Vagina (tissue), 2 donors: Measurements from ENCODE around the gene STIMATE. TPM values are rescaled to one million over a fixed set of nuclear protein-coding genes. Genes with fewer than 3 reads are reported as not detected.

ENCODE experiments used
- DNase-seq, 2 donors: peaks; one replicate each; pipeline ENCODE4 v3.0.0-alpha.2; 2017; ENCODE audit errors: extremely low spot score in 2 of 2
- H3K27ac ChIP-seq: fragments of 200-600 bp; sonication (generic); one replicate; pipeline ENCODE4 v1.5.1; 2019
- H3K27me3 ChIP-seq: fragments of 200-600 bp; sonication (generic); one replicate; pipeline ENCODE4 v1.5.1; 2019
- H3K36me3 ChIP-seq, 2 donors: fragments of 200-600 bp; sonication (generic); one replicate each; pipeline ENCODE4 v1.5.1; 2017 to 2019
- H3K4me1 ChIP-seq: fragments of 200-600 bp; sonication (generic); one replicate; pipeline ENCODE4 v1.5.1; 2019
- H3K4me3 ChIP-seq, 2 donors: fragments of 200-600 bp; sonication (generic); 1 replicate in 1 of 2; 2 replicates in 1 of 2; pipeline ENCODE4 v1.5.1; 2016 to 2019
- H3K9me3 ChIP-seq: fragments of 200-600 bp; sonication (generic); one replicate; pipeline ENCODE4 v1.5.1; 2019
- CTCF ChIP-seq, 3 experiments: fragments of 450-650 bp in 2 of 3; fragments of 200-600 bp in 1 of 3; sonication (generic) in 1 of 3; IDR thresholded peaks; one replicate each; pipeline ENCODE4 v1.5.1; 2017 to 2019; ENCODE audit warnings: antibody characterized with exemption in 3 of 3, mild to moderate bottlenecking in 2 of 3, moderate library complexity in 2 of 3
- POLR2A ChIP-seq, 2 donors: fragments of 450-650 bp; IDR thresholded peaks; one replicate each; pipeline ENCODE4 v1.6.1; 2017; ENCODE audit warnings: antibody characterized with exemption in 2 of 2, mild to moderate bottlenecking in 2 of 2, moderate library complexity in 2 of 2
- POLR2AphosphoS5 ChIP-seq, 2 donors: sonication (generic); formaldehyde crosslinking; IDR thresholded peaks; one replicate each; pipeline ENCODE4 v1.9.0; 2017; ENCODE audit warnings: antibody characterized with exemption in 2 of 2, mild to moderate bottlenecking in 2 of 2, low read depth in 1 of 2; ENCODE audit not compliant: insufficient read depth in 1 of 2
- intact Hi-C: fragments of 100-400 bp; cut with DNase I; formaldehyde crosslinking; loops from one replicate; pipeline ENCODE4 v1.15.1; 2023
- total RNA-seq: library from RNA; depleted of rRNA; stranded (reverse); fragments of >200 nt; gene quantifications from one replicate; pipeline ENCODE4 v1.2.3, GENCODE V29; 2016

STIMATE gene
- total RNA-seq, 1 donor from 2014 or later: 12.5 TPM

DNA sequence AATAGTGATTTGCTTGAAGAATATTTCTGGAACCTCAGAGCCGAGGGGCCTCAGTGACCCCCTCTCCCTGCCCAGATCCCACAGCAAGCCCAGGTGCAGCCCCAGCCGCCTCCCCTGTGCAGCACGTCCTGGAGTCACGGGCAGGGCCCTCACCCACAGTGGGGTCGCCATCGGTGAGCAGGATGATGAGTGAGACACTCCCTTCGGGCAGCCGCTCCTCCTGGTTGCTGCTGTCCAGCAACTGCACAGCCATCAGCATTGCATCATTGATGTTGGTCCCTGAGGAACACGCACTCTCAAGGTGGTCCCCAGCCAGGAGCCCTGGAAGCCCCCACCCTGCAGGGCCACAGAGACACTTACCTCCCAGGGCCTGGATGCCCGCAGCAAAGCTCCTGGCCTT lies 73.3 kb downstream of the STIMATE start:
- H3K27me3 ChIP-seq: no peaks in the 10 kb centered on the region
- no peak for DNase-seq
- no peaks in the 10 kb centered on the region for H3K36me3 ChIP-seq
- no peaks in the 10 kb centered on the region for H3K4me1 ChIP-seq
- intact Hi-C loops: no loop called here
- H3K4me3 ChIP-seq: no peak overlapping the region
- H3K9me3 ChIP-seq: no peaks in the 10 kb centered on the region
- TF ChIP-seq POLR2AphosphoS5 (IDR thresholded peaks at IDR 0.05; ENCODE audit: insufficient read depth in 1 of 2, low read depth in 1 of 2) (no peak), POLR2A (IDR thresholded peaks at IDR 0.05) (no peak), CTCF (IDR thresholded peaks at IDR 0.05) (no peak)
- no peak overlapping the region for H3K27ac ChIP-seq

DNA sequence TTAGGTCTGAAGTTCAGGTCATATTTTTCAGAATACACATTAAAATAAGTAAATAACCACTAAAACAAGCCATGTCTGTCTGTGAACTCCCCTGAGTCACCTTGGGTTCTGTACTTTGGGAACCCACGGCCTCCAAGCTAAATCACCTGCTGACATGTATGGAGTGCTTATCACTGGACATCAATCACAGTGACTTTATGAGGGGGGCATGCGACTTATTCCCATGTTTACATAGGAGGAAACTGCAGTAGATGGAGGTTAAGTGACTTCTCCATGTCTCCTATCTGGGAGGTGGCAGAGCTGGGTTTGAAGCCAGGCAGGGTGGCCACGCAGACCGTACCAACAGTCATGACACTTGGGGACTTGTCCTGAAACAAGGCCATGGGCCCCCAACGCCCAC lies 75.0 kb downstream of the STIMATE start:
- H3K4me1 ChIP-seq: no peaks in the 10 kb centered on the region
- TF ChIP-seq CTCF (IDR thresholded peaks at IDR 0.05): no peak
- no peak for TF ChIP-seq POLR2AphosphoS5 (IDR thresholded peaks at IDR 0.05; ENCODE audit: insufficient read depth in 1 of 2, low read depth in 1 of 2)
- TF ChIP-seq POLR2A (IDR thresholded peaks at IDR 0.05): no peak
- intact Hi-C loops: no loop called here
- no peak overlapping the region for H3K4me3 ChIP-seq
- H3K36me3 ChIP-seq: no peaks in the 10 kb centered on the region
- no peaks in the 10 kb centered on the region for H3K27me3 ChIP-seq
- H3K27ac ChIP-seq: no peak overlapping the region
- H3K9me3 ChIP-seq: no peaks in the 10 kb centered on the region
- DNase-seq: no peak

DNA sequence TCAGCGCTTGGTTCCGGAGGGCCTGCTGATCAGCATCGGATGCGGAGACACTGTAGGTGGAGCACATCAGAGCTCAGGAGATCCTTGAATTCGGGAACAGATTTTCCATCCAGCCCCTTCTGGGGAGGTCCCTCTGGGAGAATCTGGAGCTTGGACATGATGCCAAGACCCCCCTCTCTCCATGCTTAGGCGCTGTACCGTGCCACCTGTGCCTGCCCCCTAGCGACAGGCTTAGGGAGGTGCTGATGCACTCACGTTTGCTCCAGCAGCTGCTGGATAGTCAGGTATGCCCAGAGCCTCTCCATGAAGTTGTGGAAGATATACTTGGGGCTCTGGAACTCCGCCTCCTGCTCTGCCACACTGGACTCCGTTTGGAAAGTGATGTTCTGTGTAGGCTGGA lies 76.6 kb downstream of the STIMATE start:
- Histone ChIP-seq H3K4me1 (no peaks in the 10 kb centered on the region), H3K36me3 (no peaks in the 10 kb centered on the region), H3K27me3 (no peaks in the 10 kb centered on the region), H3K9me3 (no peaks in the 10 kb centered on the region), H3K4me3 (no peak overlapping the region), H3K27ac (no peak overlapping the region)
- TF ChIP-seq CTCF (IDR thresholded peaks at IDR 0.05) (no peak), POLR2A (IDR thresholded peaks at IDR 0.05) (no peak), POLR2AphosphoS5 (IDR thresholded peaks at IDR 0.05; ENCODE audit: insufficient read depth in 1 of 2, low read depth in 1 of 2) (no peak)
- no peak for DNase-seq
- intact Hi-C loops: no loop called here

GRCh38 chr3:52819936-52820335 lies 77.4 kb downstream of the STIMATE start:
- intact Hi-C loops: no loop called here
- TF ChIP-seq CTCF (IDR thresholded peaks at IDR 0.05) (no peak), POLR2AphosphoS5 (IDR thresholded peaks at IDR 0.05; ENCODE audit: insufficient read depth in 1 of 2, low read depth in 1 of 2) (no peak), POLR2A (IDR thresholded peaks at IDR 0.05) (no peak)
- Histone ChIP-seq H3K4me3 (no peak overlapping the region), H3K36me3 (no peaks in the 10 kb centered on the region), H3K27ac (no peak overlapping the region), H3K27me3 (no peaks in the 10 kb centered on the region), H3K9me3 (no peaks in the 10 kb centered on the region), H3K4me1 (no peaks in the 10 kb centered on the region)
- DNase-seq: no peak

- Histone ChIP-seq H3K9me3 (no peaks in the 10 kb centered on the region), H3K4me1 (no peaks in the 10 kb centered on the region), H3K27me3 (no peaks in the 10 kb centered on the region), H3K27ac (no peak overlapping the region), H3K36me3 (no peaks in the 10 kb centered on the region), H3K4me3 (no peak overlapping the region)
- no peak for DNase-seq
- intact Hi-C loops: no loop called here
- TF ChIP-seq POLR2AphosphoS5 (IDR thresholded peaks at IDR 0.05; ENCODE audit: insufficient read depth in 1 of 2, low read depth in 1 of 2) (no peak), POLR2A (IDR thresholded peaks at IDR 0.05) (no peak), CTCF (IDR thresholded peaks at IDR 0.05) (no peak)
These were observed 79.5 kb downstream of the STIMATE start for GRCh38 chr3:52817860-52818259.
